ENCODE results near the gene PGP.

DNA sequence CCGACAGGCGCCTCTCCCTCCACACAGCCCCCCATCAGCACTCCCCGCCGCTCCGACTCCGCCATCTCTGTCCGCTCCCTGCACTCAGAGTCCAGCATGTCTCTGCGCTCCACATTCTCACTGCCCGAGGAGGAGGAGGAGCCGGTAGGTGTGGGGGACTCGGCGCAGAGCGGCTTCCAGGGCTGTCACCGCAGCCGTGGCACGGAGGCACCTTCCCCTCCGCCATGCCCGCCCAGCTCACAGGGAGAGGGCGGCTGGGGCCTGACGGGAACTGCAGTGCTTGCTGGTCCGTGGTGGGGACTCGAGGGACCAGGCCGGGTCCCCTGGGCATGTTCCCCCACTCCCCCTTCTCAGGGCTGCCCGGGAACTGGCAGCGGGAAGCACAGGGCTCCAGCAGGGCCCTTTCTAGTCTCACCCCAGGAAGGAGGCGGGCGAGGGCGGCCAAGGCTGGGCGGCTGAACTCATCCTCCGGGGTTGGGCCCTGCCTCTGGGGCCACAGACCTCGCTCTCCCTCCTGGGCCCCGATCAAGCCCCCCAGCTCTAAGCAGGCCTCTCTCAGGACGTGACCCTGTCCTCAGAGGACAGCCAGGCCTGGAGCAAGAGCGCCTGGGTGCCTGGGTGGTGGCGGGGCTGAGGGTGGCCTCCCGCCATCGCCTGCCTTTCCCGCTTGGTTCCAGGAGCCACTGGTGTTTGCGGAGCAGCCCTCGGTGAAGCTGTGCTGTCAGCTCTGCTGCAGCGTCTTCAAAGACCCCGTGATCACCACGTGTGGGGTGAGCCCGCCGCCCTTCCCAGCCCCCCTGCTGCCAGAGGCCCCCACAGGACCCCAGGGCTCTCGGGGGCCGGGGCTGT lies 43.8 kb downstream of the PGP start:
- TF ChIP-seq, protein P1, sequence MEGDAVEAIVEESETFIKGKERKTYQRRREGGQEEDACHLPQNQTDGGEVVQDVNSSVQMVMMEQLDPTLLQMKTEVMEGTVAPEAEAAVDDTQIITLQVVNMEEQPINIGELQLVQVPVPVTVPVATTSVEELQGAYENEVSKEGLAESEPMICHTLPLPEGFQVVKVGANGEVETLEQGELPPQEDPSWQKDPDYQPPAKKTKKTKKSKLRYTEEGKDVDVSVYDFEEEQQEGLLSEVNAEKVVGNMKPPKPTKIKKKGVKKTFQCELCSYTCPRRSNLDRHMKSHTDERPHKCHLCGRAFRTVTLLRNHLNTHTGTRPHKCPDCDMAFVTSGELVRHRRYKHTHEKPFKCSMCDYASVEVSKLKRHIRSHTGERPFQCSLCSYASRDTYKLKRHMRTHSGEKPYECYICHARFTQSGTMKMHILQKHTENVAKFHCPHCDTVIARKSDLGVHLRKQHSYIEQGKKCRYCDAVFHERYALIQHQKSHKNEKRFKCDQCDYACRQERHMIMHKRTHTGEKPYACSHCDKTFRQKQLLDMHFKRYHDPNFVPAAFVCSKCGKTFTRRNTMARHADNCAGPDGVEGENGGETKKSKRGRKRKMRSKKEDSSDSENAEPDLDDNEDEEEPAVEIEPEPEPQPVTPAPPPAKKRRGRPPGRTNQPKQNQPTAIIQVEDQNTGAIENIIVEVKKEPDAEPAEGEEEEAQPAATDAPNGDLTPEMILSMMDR (IDR thresholded peaks at IDR 0.05; ENCODE audit: insufficient read depth, low read length, poor library complexity, severe bottlenecking) = no peak
- no peak for TF ChIP-seq EZH2phosphoT487 (conservative IDR thresholded peaks at IDR 0.05; ENCODE audit: low read length)
